NCI-H1105 treated with DMSO at 0.1 percent for 48 hours (cell line): ENCODE results near the gene KCNIP3.

Experiments
- DNase-seq: peaks from one replicate; lab custom pipeline; 2025; lab: John Stamatoyannopoulos, UW

The KCNIP3 gene

GRCh38 chr2:95312543-95313201 is 15.5 kb downstream of the KCNIP3 start:
- DNase-seq = no peak

DNA sequence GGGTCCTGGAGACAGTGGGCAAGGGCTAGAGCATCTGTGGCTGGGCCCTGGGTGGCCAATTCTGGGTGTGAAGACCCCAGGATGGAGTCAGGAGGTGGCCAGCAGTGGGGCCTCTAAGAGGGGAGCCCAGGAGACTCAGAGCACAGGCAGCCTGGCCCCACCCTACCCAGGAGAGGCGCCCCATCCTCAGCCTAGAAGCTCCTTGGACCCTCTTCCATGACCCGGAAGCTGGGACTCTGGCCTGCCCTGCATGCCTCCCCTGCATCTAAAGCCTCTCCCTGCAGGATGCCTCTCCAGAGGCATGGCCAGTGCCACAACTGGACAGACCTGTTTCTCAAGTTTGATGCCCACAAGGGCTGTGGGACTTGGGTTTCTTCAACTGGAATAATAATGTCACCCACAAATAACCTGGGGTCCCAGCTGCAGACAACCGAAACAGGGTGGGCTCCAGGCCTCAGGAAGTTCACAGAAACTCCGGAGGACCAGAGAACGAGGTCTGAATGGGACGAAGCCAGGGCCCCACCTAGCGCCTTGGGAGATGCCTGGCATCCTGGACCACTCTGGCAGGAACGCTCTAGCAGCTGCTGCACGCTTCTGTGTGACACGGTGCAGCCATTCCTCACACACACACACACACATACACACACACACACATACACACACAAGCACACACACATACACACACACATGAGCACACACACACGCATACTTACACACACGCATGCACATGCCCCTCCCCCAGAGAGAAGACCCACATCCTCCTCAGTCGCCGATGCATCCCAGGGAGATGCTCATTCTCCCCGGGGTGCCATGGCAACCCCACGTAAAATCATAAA is 16.4 kb downstream of the KCNIP3 start:
- DNase-seq = no peak

DNA sequence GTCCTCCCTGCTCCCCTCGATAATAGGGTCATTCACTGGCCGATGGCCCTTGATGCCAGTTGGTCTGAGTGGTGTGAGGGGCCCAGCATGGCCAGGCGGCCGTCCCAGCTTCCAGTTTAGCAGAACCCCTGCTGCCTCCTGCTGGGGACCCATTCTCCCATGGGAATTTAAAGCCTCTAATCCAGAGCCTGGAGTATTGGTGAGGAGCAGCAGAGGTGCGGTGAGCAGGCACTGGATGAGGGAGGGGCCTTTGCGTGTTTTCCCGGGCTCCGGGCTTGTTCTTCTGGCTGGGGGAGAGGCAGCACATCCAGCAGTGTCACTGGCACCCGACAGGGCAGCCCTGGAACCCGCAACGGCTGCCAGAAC is 17.4 kb downstream of the KCNIP3 start:
- DNase-seq = no peak

GRCh38 chr2:95314964-95315611 is 17.9 kb downstream of the KCNIP3 start:
- DNase-seq = no peak

DNA sequence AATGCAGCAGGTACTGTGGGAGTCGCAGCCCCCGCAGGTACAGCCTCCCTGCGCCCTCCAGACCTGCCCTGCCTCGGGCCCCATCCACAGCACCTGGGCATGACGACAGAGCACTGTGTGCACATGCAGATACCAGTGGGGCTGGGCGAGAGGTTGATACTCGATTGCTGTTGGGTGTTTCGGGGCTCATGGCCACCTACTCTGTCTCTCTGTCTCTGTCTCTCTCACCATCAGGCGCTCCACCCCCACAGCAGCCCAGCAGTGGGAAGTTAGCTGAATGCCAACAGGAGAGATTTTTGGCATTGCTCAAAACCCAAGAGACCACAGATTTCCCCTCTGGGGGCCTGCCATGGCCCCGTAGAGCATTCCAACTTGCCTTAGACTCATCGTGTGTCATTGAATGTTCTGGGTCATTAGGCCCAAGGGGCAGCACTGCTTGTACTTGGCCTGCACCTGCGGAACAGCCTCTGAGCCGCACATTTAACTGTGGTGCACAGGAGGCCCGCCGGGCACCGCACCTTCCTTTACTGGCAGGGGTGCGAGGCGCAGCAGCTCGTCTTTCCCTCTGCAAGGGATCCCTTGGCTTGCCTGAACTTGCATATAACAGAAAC is 18.8 kb downstream of the KCNIP3 start:
- DNase-seq = no peak

- DNase-seq = no peak
Observed at GRCh38 chr2:95316466-95317122, 19.4 kb downstream of the KCNIP3 start.

DNA sequence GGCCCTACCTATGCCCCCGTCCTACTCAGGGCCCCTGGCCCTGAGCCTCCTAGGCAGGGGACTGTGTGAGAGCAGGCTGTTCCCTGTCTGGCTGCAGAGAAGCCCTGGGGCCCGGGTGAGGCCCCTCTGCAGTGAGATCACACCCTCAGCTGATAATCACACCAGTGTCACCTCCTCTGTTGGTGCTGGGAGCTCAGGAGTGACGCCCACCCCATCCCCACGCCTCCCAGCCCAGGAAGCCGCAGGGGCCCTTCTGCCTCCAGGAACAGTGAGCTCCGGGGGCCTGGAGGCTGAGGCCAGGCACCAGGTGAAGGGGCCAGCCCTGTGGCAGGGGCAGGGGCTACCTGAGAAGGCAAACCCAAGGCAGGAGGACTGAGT is 20.0 kb downstream of the KCNIP3 start:
- DNase-seq = no peak

- DNase-seq = no peak
Observed at GRCh38 chr2:95317665-95318425, 20.7 kb downstream of the KCNIP3 start.

GRCh38 chr2:95318431-95319220 is 21.5 kb downstream of the KCNIP3 start:
- no peak for DNase-seq

DNA sequence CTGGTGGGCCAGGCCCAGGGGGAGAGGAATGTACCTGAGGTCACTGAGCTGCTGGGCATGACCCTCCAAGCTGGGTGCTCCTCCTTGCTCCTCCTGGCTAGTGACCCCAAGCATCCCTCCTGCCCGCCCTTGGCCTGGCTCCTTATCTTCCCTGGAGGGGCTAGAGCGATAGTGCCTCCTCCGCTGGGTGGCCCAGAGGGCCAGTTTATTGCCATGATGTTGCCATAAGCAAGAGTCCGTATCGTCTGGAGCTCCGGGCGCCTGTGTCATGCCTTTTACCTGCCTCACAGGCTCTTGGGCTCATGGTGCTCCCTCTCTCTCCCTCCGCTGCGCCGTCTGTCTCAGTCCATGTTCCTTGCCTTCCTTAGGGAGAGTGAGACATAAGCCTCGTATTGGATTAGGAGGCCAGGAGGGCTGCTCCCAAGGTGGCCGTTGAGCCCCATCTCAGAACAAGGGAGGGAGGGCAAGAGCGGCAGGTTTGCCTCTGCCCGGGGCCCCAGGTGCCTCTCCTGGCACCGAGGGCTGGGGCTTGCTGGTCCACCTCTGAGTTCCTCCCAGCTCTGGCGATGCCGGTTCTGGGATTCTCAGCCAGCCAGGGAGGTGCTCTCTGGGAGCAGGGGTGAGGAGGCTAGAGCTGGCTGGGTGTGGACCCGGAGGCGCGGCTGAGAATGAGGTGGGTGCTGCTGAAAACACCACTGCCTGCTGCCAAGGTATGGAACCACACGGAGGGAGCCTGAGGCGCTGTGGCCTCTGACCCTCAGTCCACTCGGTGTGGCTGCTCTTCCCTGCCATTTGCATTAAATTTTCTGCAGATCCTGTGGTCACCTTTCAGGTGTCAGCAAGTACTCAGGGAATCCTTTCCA is 22.6 kb downstream of the KCNIP3 start:
- no peak for DNase-seq

- DNase-seq = no peak
Observed at GRCh38 chr2:95320344-95320712, 23.2 kb downstream of the KCNIP3 start.

- no peak for DNase-seq
Observed at GRCh38 chr2:95320986-95321767, 24.0 kb downstream of the KCNIP3 start.

- peak; percentile 10 for DNase-seq
Observed at GRCh38 chr2:95323347-95324155, 26.4 kb downstream of the KCNIP3 start.

DNA sequence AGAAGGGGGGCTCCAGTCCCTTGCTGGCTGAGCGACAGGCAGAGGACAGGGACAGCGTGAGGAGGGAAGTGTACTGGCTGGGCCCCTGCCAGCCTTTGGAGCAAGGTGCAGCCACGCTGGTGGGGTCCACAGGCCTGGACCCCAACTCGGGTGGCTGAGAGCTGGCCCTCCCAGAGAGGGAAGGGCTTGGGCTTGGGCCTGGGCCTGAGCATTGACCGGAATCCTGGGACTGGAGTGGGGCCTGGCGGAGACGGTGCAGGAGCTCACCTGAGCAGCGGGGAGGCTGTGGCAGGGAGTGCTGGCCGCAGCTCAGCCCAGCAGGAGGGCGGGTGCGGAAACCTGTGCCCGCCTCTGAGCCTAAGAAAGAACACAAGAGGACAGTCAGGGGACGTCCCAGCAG is 27.9 kb downstream of the KCNIP3 start:
- no peak for DNase-seq

DNA sequence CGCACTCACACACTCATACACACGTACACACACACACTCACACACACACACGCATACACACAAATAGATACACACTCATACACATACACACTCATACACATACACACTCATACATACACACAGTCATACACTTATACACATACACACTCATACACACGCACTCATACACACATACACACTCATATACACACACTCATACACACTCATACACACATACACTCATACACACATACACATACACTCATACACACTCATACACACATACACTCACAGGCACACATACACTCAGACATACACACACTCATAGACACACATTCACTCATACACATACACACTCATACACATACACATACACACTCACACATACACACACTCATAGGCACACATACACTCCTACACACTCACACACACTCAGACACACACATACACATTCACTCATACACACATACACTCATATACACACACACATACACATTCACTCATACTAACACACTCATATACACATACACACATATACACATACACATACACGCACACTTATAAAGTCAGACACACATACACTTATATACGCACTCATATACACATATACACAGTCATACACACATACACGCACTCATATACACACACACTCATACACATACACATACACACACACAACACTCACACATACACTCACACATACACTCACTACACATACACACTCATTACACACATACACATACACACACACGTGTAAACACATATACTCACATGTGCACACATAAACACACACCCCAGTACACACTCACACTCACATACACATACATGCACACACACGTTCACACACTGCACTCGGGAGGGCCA is 28.7 kb downstream of the KCNIP3 start:
- no peak for DNase-seq

DNA sequence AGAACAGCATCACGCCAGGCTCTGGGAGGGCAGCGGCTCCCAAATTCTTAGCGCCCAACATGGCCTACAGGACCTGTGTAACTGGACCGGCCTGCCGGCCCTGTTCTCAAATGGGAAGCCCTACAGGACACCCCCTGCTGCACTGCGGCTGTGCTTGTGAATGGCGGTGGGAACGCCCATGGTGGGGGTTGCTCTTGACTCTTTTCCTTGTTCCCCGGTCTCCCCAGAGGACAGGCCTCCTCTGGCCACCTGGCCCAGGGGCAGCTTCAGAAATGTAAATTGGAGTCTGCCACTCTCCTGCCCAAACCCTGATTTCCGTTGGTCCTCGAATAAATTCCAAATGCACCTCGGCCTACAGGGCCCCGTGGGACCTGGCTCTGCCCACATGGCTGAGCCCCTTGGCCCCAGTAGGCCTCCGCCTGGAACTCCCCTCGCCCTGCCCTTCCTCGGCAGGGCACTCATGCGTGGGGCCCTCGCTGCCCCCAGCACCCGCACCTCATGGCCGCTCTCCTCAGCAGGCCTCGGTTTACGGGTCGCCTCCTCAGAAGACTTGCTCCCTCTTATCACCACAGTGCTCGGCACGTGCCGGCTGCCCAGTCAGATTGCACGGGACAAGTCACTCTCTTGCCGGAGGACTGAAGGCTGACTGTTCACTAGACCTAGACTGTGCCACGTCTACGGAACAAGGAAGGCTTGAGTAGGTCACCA is 29.4 kb downstream of the KCNIP3 start:
- no peak for DNase-seq
